HG02588 (cell line): ENCODE results near the gene CD68.
A peak's percentile ranks its signal among the peaks of the same experiment; 100 is the strongest.

Source experiments
- ATAC-seq: cut with Tn5 transposase; IDR thresholded peaks from one replicate; pipeline ENCODE4 v1.9.1; 2021; ENCODE audit warnings: mild to moderate bottlenecking, moderate library complexity; ENCODE audit not compliant: unreplicated experiment

Gene CD68

GRCh38 chr17:7579001-7579833, at the start of gene CD68:
TSS of gene CD68 (plus strand) at chr17:7579638. CDS start at chr17:7579678, 40 bp downstream.
- ATAC-seq: peak; percentile 34

- ATAC-seq: no peak
These were observed 49.2 kb upstream of the CD68 start for GRCh38 chr17:7530023-7530900.

GRCh38 chr17:7538050-7538449, 41.4 kb upstream of the CD68 start:
- ATAC-seq: no peak

- no peak for ATAC-seq
These were observed 40.4 kb upstream of the CD68 start for GRCh38 chr17:7538891-7539545.

- no peak for ATAC-seq
These were observed 38.3 kb upstream of the CD68 start for GRCh38 chr17:7541074-7541621.

- no peak for ATAC-seq
These were observed 34.5 kb upstream of the CD68 start for GRCh38 chr17:7544911-7545310.

- ATAC-seq: no peak
These were observed 30.6 kb upstream of the CD68 start, which contains the start of gene TNFSF12 for GRCh38 chr17:7548585-7549400. TSS of gene TNFSF12 (plus strand) at chr17:7549058. CDS start at chr17:7549154, 96 bp downstream.

- no peak for ATAC-seq
These were observed 29.9 kb upstream of the CD68 start for GRCh38 chr17:7549401-7550055.

- ATAC-seq: no peak
These were observed 29.1 kb upstream of the CD68 start for GRCh38 chr17:7550344-7550743.

- no peak for ATAC-seq
These were observed 28.0 kb upstream of the CD68 start for GRCh38 chr17:7551396-7551795.

- peak; percentile 46 for ATAC-seq
These were observed 26.8 kb upstream of the CD68 start for GRCh38 chr17:7552621-7553051.

GRCh38 chr17:7553356-7553755, 26.1 kb upstream of the CD68 start:
- no peak for ATAC-seq

GRCh38 chr17:7555320-7555948, 24.0 kb upstream of the CD68 start:
- no peak for ATAC-seq

- no peak for ATAC-seq
These were observed 22.8 kb upstream of the CD68 start for GRCh38 chr17:7556627-7557026.

- no peak for ATAC-seq
These were observed 22.2 kb upstream of the CD68 start for GRCh38 chr17:7557147-7557764.

- no peak for ATAC-seq
These were observed 21.5 kb upstream of the CD68 start for GRCh38 chr17:7557775-7558543.

GRCh38 chr17:7558544-7559319, 20.7 kb upstream of the CD68 start, which contains the start of gene TNFSF13:
TSS of gene TNFSF13 (plus strand) at chr17:7558750. CDS start at chr17:7559040, 290 bp downstream.
- ATAC-seq: no peak
